ENCODE results near the gene MYL12B.
"Not testable (repeated sequence)": the region's sequence is repeated elsewhere in the genome, so short reads cannot be mapped to it uniquely, and the experiment has no call there.

Gene MYL12B

DNA sequence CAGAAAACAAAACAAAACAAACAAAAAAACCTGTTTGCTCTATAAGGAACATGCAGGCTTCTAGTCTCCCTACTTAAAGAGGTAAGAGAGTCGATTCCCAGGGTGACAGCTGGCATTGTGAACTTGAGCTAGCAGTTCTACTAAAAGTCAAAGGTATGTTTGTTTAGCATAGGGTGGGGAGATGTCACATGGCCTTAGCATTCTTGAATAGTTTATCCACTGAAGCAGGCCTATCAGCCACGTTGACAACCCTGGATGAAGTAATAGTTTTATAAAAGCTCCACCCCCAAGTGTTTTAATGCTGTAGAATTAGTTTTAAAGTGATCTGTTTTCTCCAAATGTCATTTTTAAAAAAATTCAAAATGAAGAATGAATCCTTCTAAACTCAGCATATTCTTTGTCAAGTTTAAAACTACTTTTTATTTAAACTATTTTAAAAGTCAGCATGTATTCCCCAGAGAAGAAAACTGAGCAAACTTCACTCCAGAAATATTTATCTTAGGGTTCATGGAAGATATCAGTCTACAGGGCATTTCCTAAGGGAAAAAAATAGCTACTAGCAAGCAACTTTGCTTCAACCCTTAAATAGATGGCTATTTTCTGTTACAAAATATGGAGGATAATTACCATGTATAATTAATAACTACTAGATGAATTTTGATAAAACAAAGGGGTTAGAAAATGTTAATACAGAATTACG is 43.8 kb upstream of the MYL12B start:
- no peak for DNase-seq (ENCODE audit: low spot score)
- in situ Hi-C loops (cut with MboI; ENCODE audit: low sequenced_read_pairs, unreplicated experiment) = no loop called here
- TF ChIP-seq, protein P1, sequence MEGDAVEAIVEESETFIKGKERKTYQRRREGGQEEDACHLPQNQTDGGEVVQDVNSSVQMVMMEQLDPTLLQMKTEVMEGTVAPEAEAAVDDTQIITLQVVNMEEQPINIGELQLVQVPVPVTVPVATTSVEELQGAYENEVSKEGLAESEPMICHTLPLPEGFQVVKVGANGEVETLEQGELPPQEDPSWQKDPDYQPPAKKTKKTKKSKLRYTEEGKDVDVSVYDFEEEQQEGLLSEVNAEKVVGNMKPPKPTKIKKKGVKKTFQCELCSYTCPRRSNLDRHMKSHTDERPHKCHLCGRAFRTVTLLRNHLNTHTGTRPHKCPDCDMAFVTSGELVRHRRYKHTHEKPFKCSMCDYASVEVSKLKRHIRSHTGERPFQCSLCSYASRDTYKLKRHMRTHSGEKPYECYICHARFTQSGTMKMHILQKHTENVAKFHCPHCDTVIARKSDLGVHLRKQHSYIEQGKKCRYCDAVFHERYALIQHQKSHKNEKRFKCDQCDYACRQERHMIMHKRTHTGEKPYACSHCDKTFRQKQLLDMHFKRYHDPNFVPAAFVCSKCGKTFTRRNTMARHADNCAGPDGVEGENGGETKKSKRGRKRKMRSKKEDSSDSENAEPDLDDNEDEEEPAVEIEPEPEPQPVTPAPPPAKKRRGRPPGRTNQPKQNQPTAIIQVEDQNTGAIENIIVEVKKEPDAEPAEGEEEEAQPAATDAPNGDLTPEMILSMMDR (IDR thresholded peaks at IDR 0.05; ENCODE audit: borderline replicate concordance, control extremely low read depth, extremely low read depth, insufficient read depth, missing control alignments) = no peak

GRCh38 chr18:3218819-3219218 is 43.1 kb upstream of the MYL12B start:
- no peak for DNase-seq (ENCODE audit: low spot score)
- in situ Hi-C loops (cut with MboI; ENCODE audit: low sequenced_read_pairs, unreplicated experiment) = no loop called here
- TF ChIP-seq, protein P1 (IDR thresholded peaks at IDR 0.05; ENCODE audit: borderline replicate concordance, control extremely low read depth, extremely low read depth, insufficient read depth, missing control alignments) = no peak

DNA sequence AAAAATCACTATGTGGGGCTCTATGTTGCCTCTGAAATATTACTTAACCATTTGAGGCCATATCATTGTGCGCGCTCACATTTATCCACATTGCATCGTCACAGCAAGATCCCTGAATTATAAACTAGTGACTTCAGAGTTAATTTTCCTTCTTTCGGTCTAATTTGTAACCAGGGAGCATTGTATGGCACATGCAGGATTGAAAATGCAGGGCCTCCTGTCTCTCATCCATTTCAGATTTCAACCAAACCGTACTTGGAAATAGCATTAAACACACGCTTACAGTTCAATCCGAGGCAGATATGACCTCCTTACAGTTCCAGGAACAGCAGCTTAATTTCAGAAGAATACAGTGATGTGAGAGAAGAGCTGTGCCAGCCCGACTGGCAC is 42.7 kb upstream of the MYL12B start:
- DNase-seq (ENCODE audit: low spot score) = no peak
- TF ChIP-seq, protein P1 (IDR thresholded peaks at IDR 0.05; ENCODE audit: borderline replicate concordance, control extremely low read depth, extremely low read depth, insufficient read depth, missing control alignments) = no peak
- in situ Hi-C loops (cut with MboI; ENCODE audit: low sequenced_read_pairs, unreplicated experiment) = no loop called here

- TF ChIP-seq, protein P1 (IDR thresholded peaks at IDR 0.05; ENCODE audit: borderline replicate concordance, control extremely low read depth, extremely low read depth, insufficient read depth, missing control alignments) = no peak
- in situ Hi-C loops (cut with MboI; ENCODE audit: low sequenced_read_pairs, unreplicated experiment) = no loop called here
- no peak for DNase-seq (ENCODE audit: low spot score)
Measured at GRCh38 chr18:3219631-3220335, 42.1 kb upstream of the MYL12B start, which contains the start of gene MYOM1. Gene MYOM1 (minus strand): TSS chr18:3219968. CDS start chr18:3215223, 4,745 bp downstream.

- DNase-seq (ENCODE audit: low spot score); in situ Hi-C loops (cut with MboI; ENCODE audit: low sequenced_read_pairs, unreplicated experiment): not testable (repeated sequence)
Measured at GRCh38 chr18:3220868-3221267, 41.1 kb upstream of the MYL12B start.

GRCh38 chr18:3221496-3221895 is 40.4 kb upstream of the MYL12B start:
- TF ChIP-seq, protein P1 (IDR thresholded peaks at IDR 0.05; ENCODE audit: borderline replicate concordance, control extremely low read depth, extremely low read depth, insufficient read depth, missing control alignments) = no peak
- in situ Hi-C loops (cut with MboI; ENCODE audit: low sequenced_read_pairs, unreplicated experiment) = no loop called here
- DNase-seq (ENCODE audit: low spot score) = no peak

DNA sequence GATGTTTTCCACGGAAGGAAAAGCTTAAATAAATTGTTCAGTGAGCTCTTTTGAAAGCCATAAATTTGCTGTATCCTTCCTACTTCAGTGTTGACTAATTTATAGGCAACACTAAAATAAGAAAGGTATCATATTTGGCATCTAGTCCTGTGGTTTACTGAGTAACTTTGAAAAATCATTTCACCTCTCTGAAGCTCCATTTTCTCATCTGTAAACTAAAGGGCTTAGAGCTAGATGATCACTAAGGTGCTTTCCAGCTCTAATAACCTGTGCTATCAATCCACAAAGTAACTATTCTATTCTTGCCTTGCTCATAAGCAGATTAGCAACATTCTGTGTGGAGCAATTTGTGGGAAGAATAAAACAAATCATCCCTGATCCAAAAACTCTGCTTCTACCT is 38.6 kb upstream of the MYL12B start:
- in situ Hi-C loops (cut with MboI; ENCODE audit: low sequenced_read_pairs, unreplicated experiment) = no loop called here
- DNase-seq (ENCODE audit: low spot score) = no peak
- TF ChIP-seq, protein P1 (IDR thresholded peaks at IDR 0.05; ENCODE audit: borderline replicate concordance, control extremely low read depth, extremely low read depth, insufficient read depth, missing control alignments) = no peak

Measured in GM13976 (cell line).